HepG2 (cell line): ENCODE measurements around the gene COQ4. TPM values are rescaled to one million over a fixed set of nuclear protein-coding genes. Genes with fewer than 3 reads are reported as not detected.

Experiments used
- ATF7 ChIP-seq, 2 experiments: fragments of 450-650 bp in 1 of 2; sonication (generic) in 1 of 2; formaldehyde crosslinking in 1 of 2; IDR thresholded peaks; 2 replicates each; pipeline versions ENCODE4 v1.4.0 to v1.6.1; 2016 to 2020; ENCODE audit warnings: antibody characterized with exemption in 1 of 2, mild to moderate bottlenecking in 1 of 2, missing genetic modification reagents in 1 of 2
- BCL6 ChIP-seq: IDR thresholded peaks from 2 replicates; pipeline ENCODE4 v1.6.1; 2016; ENCODE audit warnings: missing genetic modification reagents, missing compliant biosample characterization
- CCAR2 ChIP-seq: fragments of 200-400 bp; formaldehyde crosslinking; optimal IDR thresholded peaks from 2 replicates; pipeline ENCODE3; 2018; ENCODE audit warnings: low read depth, mild to moderate bottlenecking, low read length, moderate library complexity
- CENPT ChIP-seq: sonication (generic); formaldehyde crosslinking; IDR thresholded peaks from 2 replicates; pipeline ENCODE4 v1.8.0; 2022; ENCODE audit warnings: low read depth, mild to moderate bottlenecking, moderate library complexity, missing genetic modification reagents
- CHD4 ChIP-seq: fragments of 200-600 bp; sonication (generic); IDR thresholded peaks from 2 replicates; pipeline ENCODE4 v1.7.0; 2017; ENCODE audit warnings: mild to moderate bottlenecking, low read length, borderline replicate concordance
- DNMT1 ChIP-seq: sonication (generic); formaldehyde crosslinking; IDR thresholded peaks from 2 replicates; pipeline ENCODE4 v1.5.1; 2020; ENCODE audit warnings: mild to moderate bottlenecking, missing genetic modification reagents
- HOXA3 ChIP-seq: sonication (generic); formaldehyde crosslinking; IDR thresholded peaks from 2 replicates; pipeline ENCODE4 v1.5.0; 2020; ENCODE audit warnings: missing genetic modification reagents
- KAT7 ChIP-seq: IDR thresholded peaks from 2 replicates; pipeline ENCODE4 v1.6.1; 2018; ENCODE audit warnings: borderline replicate concordance, missing compliant biosample characterization
- MEF2D ChIP-seq: sonication (generic); formaldehyde crosslinking; IDR thresholded peaks from 2 replicates; pipeline ENCODE4 v1.5.1; 2020; ENCODE audit warnings: mild to moderate bottlenecking, missing genetic modification reagents
- NAIF1 ChIP-seq: sonication (generic); formaldehyde crosslinking; IDR thresholded peaks from 2 replicates; pipeline ENCODE4 v1.5.0; 2020; ENCODE audit warnings: mild to moderate bottlenecking, missing genetic modification reagents, borderline replicate concordance
- NFATC3 ChIP-seq: sonication (generic); formaldehyde crosslinking; IDR thresholded peaks from 2 replicates; pipeline ENCODE4 v1.5.1; 2020; ENCODE audit warnings: mild to moderate bottlenecking, missing genetic modification reagents
- NR1H2 ChIP-seq: sonication (generic); formaldehyde crosslinking; IDR thresholded peaks from 2 replicates; pipeline ENCODE4 v1.8.1; 2022; ENCODE audit warnings: low read depth, missing genetic modification reagents, borderline replicate concordance
- POGZ ChIP-seq: sonication (generic); formaldehyde crosslinking; IDR thresholded peaks from 2 replicates; pipeline ENCODE4 v1.4.0; 2020; ENCODE audit warnings: mild to moderate bottlenecking, missing genetic modification reagents
- RARG ChIP-seq: sonication (generic); formaldehyde crosslinking; IDR thresholded peaks from 2 replicates; pipeline ENCODE4 v1.4.0; 2020; ENCODE audit warnings: low read depth, mild to moderate bottlenecking, missing genetic modification reagents
- RFX1 ChIP-seq: fragments of 450-650 bp; IDR thresholded peaks from 2 replicates; pipeline ENCODE4 v1.6.1; 2017
- RXRA ChIP-seq: sonication (generic); formaldehyde crosslinking; IDR thresholded peaks from 2 replicates; pipeline ENCODE4 v1.5.1; 2020; ENCODE audit warnings: missing genetic modification reagents
- SUZ12 ChIP-seq: fragments of 150-350 bp; IDR thresholded peaks from 2 replicates; pipeline ENCODE4 v1.6.1; 2014; ENCODE audit warnings: low read depth, low read length
- ZMYM2 ChIP-seq: sonication (generic); formaldehyde crosslinking; IDR thresholded peaks from 2 replicates; pipeline ENCODE4 v1.8.0; 2022; ENCODE audit warnings: mild to moderate bottlenecking, missing genetic modification reagents
- ZNF17 ChIP-seq: sonication (generic); formaldehyde crosslinking; IDR thresholded peaks from 2 replicates; pipeline ENCODE4 v1.5.0; 2020; ENCODE audit warnings: mild to moderate bottlenecking, missing genetic modification reagents
- ZNF205 ChIP-seq: IDR thresholded peaks from 2 replicates; pipeline ENCODE4 v1.6.1; 2018; ENCODE audit warnings: missing biosample characterization, missing genetic modification reagents
- ZNF253 ChIP-seq: sonication (generic); formaldehyde crosslinking; IDR thresholded peaks from 2 replicates; pipeline ENCODE4 v1.8.0; 2022; ENCODE audit warnings: mild to moderate bottlenecking, missing genetic modification reagents, borderline replicate concordance
- ZNF260 ChIP-seq: sonication (generic); formaldehyde crosslinking; IDR thresholded peaks from 2 replicates; pipeline ENCODE4 v1.4.0; 2020; ENCODE audit warnings: missing genetic modification reagents, low read depth, mild to moderate bottlenecking, borderline replicate concordance
- ZNF329 ChIP-seq: sonication (generic); formaldehyde crosslinking; IDR thresholded peaks from 2 replicates; pipeline ENCODE4 v1.9.0; 2021; ENCODE audit warnings: low read depth, mild to moderate bottlenecking, missing genetic modification reagents
- ZNF34 ChIP-seq: sonication (generic); formaldehyde crosslinking; IDR thresholded peaks from 2 replicates; pipeline ENCODE4 v1.4.0; 2020; ENCODE audit warnings: mild to moderate bottlenecking, missing genetic modification reagents, borderline replicate concordance
- ZNF446 ChIP-seq: sonication (generic); formaldehyde crosslinking; IDR thresholded peaks from 2 replicates; pipeline ENCODE4 v1.5.0; 2020; ENCODE audit warnings: mild to moderate bottlenecking, missing genetic modification reagents
- ZNF607 ChIP-seq: sonication (generic); formaldehyde crosslinking; IDR thresholded peaks from 2 replicates; pipeline ENCODE4 v1.5.1; 2020; ENCODE audit warnings: missing genetic modification reagents, mild to moderate bottlenecking, borderline replicate concordance
- ZNF703 ChIP-seq: sonication (generic); formaldehyde crosslinking; IDR thresholded peaks from 2 replicates; pipeline ENCODE4 v1.5.1; 2020; ENCODE audit warnings: missing genetic modification reagents, mild to moderate bottlenecking, moderate library complexity, borderline replicate concordance
- ZNF724P ChIP-seq: sonication (generic); formaldehyde crosslinking; IDR thresholded peaks from 2 replicates; pipeline ENCODE4 v1.8.0; 2022; ENCODE audit warnings: missing genetic modification reagents, borderline replicate concordance
- ZSCAN12 ChIP-seq: sonication (generic); formaldehyde crosslinking; IDR thresholded peaks from 2 replicates; pipeline ENCODE4 v1.9.0; 2021; ENCODE audit warnings: mild to moderate bottlenecking, missing genetic modification reagents
- ZSCAN22 ChIP-seq: sonication (generic); formaldehyde crosslinking; IDR thresholded peaks from 2 replicates; pipeline ENCODE4 v1.4.0; 2020; ENCODE audit warnings: mild to moderate bottlenecking, missing genetic modification reagents
- polyA plus RNA-seq, 8 experiments: library from polyadenylated mRNA; depleted of rRNA in 3 of 8; stranded (reverse) in 7 of 8; unstranded in 1 of 8; fragments of >200 nt; fragmentation: Illumina TruSeq in 4 of 8; extraction: Trizol in 4 of 8; gene quantifications; 2 replicates each; pipeline versions ENCODE4 v1.2.1 to v1.2.3, GENCODE V29; 2011 to 2016; ENCODE audit warnings: low read depth in 4 of 8, missing spikeins in 1 of 8, mixed read lengths in 1 of 8; ENCODE audit not compliant: insufficient read depth in 1 of 8
- total RNA-seq, 5 experiments: library from RNA; depleted of rRNA; stranded (reverse); fragments of >200 nt; fragmentation: Illumina TruSeq; extraction: Trizol; gene quantifications; 2 replicates each; pipeline ENCODE4 v1.2.3, GENCODE V29; 2016; ENCODE audit warnings: low read depth in 1 of 5
- TF ChIP-seq, protein P1 (sequence below): sonication (generic); formaldehyde crosslinking; IDR thresholded peaks from 2 replicates; pipeline ENCODE4 v1.5.0; 2020; ENCODE audit warnings: missing genetic modification reagents
- TF ChIP-seq, protein P2 (sequence below): IDR thresholded peaks from 2 replicates; pipeline ENCODE4 v1.6.1; 2016; ENCODE audit warnings: low read depth

The COQ4 gene
- total and polyA plus RNA-seq, 2 of the 13 experiments (the other 11 are each of a cell fraction or from before 2014, with no cell fraction given): 26.1 to 36.0 TPM

DNA sequence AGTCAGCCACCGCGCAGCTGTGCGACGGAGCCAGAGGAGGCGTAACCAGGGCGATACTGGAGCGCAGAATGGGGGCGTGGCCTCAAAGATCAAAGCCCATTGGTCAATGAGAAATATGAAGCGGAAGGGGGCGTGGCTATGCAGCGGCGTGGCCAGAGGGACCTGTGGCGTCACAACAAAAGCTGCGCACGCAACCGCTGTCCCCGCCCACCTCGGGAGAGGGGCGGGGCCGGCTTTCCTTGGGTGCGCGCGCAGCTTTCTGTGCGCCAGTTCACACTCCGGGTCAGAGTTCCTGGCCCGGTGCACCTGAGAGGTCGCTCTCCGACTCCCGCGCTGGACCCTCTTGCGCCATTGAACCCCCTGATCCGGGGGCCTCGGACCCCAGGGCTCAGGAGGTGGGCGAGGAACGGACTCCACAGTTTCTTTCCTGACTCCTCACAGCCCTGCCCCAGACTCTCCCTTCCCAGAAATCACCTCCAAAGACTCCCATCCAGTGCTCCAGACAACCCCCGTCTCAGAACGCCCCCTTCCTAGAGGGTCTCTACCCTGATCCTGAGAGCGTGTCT lies 46.5 kb upstream of the COQ4 start, which contains the start of gene SWI5 (continued):
- TF ChIP-seq NFATC3 (CRISPR knock-in tag) (no peak), ZNF724P (CRISPR knock-in tag) (no peak), ZNF607 (0 out of 2 replicates have a peak, but pooled peaks have one; percentile 22), ZNF260 (CRISPR knock-in tag) (no peak), CENPT (CRISPR knock-in tag) (no peak), ZNF446 (CRISPR knock-in tag) (no peak), BCL6 (CRISPR knock-in tag) (0 out of 2 replicates have a peak, but pooled peaks have one; percentile 18), RXRA (CRISPR knock-in tag) (no peak; the same call in 1 of the 2 replicates), ZNF703 (CRISPR knock-in tag) (no peak), ZNF329 (CRISPR knock-in tag) (no peak), ZMYM2 (CRISPR knock-in tag) (no peak), ZNF34 (CRISPR knock-in tag) (no peak), ZSCAN12 (CRISPR knock-in tag) (no peak), ATF7 (IDR thresholded peaks at IDR 0.05) (no peak), ATF7 (CRISPR knock-in tag; IDR thresholded peaks at IDR 0.05) (no peak), HOXA3 (CRISPR knock-in tag) (peak; percentile 12; the same call in 1 of the 2 replicates), ZSCAN22 (no peak), DNMT1 (no peak), ZNF205 (CRISPR knock-in tag) (no peak), CCAR2 (no peak), POGZ (no peak; the same call in 1 of the 2 replicates), SUZ12 (no peak), CHD4 (no peak), NR1H2 (no peak), ZNF253 (CRISPR knock-in tag) (no peak), ZNF17 (no peak), RARG (CRISPR knock-in tag) (no peak), KAT7 (CRISPR knock-in tag) (no peak), RFX1 (peak; percentile 85), MEF2D (CRISPR knock-in tag) (no peak), NAIF1 (CRISPR knock-in tag) (no peak)
- TF ChIP-seq, protein P1, sequence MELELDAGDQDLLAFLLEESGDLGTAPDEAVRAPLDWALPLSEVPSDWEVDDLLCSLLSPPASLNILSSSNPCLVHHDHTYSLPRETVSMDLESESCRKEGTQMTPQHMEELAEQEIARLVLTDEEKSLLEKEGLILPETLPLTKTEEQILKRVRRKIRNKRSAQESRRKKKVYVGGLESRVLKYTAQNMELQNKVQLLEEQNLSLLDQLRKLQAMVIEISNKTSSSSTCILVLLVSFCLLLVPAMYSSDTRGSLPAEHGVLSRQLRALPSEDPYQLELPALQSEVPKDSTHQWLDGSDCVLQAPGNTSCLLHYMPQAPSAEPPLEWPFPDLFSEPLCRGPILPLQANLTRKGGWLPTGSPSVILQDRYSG: no peak
- TF ChIP-seq, protein P2, sequence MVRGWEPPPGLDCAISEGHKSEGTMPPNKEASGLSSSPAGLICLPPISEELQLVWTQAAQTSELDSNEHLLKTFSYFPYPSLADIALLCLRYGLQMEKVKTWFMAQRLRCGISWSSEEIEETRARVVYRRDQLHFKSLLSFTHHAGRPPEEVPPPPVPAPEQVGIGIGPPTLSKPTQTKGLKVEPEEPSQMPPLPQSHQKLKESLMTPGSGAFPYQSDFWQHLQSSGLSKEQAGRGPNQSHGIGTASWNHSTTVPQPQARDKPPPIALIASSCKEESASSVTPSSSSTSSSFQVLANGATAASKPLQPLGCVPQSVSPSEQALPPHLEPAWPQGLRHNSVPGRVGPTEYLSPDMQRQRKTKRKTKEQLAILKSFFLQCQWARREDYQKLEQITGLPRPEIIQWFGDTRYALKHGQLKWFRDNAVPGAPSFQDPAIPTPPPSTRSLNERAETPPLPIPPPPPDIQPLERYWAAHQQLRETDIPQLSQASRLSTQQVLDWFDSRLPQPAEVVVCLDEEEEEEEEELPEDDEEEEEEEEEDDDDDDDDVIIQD (CRISPR knock-in tag): 0 out of 2 replicates have a peak, but pooled peaks have one; percentile 15
